Measurements from ENCODE around the gene STARD13.
"Not testable (repeated sequence)": the region's sequence is repeated elsewhere in the genome, so short reads cannot be mapped to it uniquely, and the experiment has no call there.

Gene STARD13

DNA sequence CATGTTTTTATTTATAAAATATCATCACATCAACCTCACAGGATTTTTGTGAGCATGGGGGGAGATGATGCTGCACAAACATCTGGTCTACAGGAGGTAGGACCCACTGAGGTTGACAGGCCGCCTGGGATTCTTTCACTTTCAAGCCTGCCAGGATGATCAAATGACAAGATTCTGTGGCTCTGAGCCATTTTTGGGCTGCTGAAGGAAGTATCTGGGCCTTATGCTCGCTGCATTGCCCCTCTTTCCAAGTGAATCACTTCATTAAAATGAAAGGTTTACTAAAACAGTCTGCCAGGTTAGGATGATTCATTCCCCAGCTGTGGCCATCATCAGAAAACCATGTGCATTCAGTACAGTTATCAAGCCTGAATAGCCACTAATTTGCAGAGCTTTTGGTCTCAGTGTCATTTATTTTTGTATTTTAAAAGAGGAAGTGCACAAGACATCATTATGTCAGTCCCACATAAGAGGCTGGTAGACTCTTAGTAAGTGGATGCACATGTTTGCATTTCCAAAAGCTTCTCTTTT, 34.4 kb downstream of the STARD13 start:
- DNase-seq = no peak

DNA sequence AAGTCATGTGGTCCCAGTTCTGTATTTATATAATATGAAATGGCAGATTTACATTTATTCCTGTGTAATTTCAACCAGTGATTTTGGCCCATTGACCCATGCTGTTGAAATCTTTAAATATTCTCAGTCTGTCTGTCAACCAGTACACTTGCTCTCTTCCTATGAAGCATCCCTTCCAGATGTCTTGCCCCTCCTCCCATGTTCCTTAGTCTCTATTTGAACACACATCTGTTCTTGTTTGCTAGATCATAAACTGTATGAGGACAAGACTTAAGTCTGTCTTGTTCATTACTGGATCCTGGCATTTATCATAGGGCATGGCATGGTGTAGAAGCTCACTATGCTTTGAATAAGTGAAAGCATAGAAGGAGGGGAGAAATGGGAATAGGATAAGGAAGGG, 34.9 kb downstream of the STARD13 start:
- no peak for DNase-seq

DNA sequence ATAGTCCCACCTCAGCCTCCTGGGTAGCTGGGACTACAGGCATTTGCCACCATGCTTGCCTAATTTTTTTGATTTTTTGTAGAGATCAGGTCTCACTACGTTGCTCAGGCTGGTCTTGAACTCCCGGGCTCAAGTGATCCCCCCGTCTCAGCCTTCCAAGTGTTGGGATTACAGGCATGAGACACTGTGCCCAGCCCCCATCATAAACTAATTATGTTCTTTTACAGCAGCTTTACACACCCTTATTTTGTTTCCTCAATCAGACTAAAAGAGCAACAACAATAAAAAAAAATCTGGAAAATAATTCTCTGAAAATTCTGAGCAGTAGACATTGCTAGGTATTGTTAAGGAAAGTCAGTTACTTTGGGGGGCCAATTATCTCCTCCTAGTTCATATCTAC, 35.7 kb downstream of the STARD13 start:
- no peak for DNase-seq

DNA sequence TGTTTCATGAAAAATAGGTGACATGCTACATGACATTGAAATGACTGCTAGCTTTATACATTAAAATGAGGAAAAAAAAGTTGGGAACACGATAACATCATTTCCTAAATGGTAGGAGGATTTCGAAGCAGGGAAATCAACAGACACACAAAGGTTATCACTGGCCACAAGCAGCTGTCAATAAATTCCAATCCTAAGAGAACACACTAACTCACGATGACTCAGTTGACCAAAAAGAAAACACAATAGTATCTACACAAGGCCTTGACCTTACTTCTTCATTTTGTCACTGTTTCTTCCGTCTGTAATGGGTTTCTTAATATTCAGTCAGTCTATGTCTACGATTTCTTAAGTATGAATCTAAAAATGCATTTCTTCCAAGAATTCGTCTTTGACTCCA, 36.5 kb downstream of the STARD13 start:
- DNase-seq = no peak

DNA sequence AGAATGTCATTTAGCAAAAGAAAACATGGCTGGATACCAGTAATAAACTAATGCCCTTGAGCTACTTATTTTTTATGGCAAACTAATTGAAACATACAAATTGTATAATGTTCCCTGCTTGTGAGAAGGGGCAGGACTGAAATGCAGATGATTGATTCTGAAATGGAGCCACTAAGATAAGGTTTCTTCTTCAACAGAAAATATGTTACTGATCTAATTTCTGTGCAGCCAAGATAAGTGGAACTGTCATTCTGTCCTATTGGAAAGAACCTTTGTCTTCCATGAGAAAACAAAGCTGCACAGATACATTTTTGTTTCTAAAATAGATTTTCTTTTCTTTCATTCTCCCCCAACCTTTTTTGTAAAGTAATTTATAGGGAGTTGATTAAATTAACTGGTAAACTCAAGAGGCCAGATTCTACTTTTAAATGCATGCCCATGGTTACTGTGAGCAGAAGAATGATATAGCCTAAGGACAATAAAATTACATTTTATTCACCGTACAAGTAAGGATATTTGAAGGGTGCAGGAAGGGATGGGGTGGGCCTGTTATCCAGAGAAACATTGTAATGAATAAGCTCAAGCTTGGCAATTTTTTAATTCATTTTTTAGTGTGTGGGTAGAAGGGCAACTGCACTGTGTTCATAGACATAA, 39.9 kb downstream of the STARD13 start:
- no peak for DNase-seq

DNA sequence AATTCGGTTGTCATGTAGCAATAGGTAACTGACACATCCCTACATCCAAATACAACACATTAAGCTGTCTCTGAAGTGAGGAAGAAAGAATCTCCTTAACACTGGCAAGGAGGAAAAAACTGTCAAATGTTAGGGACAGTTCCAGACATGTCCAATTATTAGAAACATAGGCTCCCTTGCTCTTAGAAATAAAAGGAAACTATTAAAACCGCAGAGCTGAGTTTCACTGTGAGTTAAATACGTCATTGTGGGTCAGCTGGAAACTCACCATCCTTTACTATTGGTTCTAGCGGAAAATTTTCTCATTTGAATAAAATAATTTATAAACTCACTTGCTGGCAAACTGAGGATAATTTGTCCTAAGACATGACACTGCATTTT, 40.7 kb downstream of the STARD13 start:
- DNase-seq = no peak

DNA sequence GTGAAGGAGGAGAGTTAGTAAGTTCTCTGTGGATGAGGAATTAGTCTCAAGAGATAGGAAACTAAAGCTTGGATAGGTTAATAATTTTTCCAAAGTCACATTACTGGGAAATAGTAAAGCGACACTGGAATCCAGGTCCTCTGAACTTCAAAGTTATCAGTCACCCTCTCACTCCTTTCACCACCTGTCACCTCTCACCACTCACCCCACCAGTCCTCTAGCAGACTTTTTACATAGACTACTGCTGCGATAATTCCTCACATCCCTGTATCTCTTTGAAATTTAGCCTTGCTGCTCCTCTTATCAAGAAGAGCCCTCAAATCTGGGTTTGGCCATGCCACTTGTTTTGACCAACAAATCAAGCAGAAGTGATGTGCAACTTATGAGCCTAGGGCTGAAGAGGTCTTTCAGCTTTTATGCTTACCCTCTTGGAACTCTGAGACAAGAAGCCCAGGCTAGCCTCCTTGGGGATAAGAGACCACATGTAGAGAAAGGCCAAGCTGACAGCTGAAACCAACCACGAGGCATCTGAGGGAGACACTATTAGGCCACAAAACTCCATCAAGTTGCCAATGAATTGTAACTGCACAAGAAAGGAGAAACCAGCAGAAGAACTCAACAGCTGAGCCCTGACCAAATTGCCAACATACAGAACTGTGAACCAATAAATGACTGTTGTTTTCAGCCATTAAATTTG, 41.2 kb downstream of the STARD13 start:
- DNase-seq = no peak

DNA sequence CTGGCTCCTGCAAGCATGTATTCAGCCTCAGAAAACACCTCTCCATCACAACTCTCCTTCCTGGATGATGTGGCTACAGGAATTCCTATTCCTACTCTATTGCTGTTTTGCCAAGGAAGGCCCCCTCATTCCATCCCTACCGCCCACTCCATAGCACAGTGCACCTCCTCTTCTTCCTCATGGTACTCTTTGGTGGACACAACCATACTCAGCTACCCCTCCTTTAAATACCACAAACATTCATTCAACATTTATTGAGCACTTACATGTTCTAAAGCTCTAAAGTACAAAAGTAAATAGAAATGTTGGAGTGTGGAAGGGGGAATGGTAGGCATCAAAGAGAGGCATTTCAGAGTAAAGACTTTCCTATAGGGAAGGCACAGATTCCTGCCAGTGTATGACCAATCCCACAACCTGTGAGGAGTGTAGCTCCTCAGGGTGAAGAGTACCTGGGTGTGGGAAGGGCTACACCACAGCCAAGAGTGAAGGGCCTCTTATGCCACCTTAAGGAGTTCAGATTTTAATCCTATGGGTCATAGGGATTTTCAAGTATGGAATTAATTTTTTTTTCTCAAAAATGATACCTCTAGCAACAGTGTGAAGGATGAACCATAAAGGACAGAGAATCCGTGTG, 42.5 kb downstream of the STARD13 start:
- no peak for DNase-seq

DNA sequence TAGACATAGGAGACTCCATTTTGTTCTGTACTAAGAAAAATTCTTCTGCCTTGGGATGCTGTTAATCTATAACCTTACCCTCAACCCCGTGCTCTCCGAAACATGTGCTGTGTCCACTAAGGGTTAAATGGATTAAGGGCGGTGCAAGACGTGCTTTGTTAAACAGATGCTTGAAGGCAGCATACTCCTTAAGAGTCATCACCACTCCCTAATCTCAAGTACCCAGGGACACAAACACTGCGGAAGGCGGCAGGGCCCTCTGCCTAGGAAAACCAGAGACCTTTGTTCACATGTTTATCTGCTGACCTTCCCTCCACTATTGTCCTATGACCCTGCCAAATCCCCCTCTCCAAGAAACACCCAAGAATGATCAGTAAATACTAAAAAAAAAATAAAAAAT, 43.2 kb downstream of the STARD13 start:
- not testable (repeated sequence) for DNase-seq

DNA sequence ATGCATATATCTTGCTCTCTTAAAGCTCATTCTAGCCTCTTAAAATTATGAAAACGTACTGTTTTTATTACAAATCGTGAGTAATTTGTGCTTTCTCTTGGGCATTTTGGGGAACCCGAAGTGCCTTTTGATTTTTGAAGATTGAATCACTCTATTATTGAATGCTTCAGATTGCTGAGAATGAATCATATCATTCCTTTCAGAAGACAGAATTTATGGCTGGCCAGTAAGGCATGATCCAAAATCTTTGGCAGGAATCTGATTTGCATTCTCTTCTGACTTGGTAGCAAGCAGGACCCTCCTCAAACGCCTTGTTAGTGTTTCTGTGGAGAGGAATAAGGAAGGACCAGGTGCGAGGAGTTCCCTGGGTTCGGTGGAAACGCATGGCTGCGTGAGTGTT, 49.5 kb downstream of the STARD13 start:
- no peak for DNase-seq

DNA sequence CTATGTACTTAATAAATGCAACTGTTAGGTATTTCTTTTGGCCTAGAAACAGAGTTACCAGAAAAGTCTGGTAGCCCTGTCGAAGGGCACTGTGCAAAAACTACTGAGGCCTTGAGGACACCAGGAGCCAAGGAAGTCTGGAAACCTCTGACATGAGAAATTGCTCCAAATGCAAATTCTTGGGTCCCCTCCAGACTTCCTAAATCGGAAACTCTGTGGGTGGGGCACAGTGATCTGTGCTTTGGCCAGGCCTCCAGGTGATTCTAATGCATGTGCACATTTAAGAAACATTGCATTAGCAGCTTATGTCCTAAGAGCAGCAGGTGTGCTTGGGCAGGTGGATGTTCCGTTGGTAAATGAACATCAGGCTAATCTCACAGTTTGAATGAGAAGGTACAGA, 50.0 kb downstream of the STARD13 start:
- no peak for DNase-seq

DNA sequence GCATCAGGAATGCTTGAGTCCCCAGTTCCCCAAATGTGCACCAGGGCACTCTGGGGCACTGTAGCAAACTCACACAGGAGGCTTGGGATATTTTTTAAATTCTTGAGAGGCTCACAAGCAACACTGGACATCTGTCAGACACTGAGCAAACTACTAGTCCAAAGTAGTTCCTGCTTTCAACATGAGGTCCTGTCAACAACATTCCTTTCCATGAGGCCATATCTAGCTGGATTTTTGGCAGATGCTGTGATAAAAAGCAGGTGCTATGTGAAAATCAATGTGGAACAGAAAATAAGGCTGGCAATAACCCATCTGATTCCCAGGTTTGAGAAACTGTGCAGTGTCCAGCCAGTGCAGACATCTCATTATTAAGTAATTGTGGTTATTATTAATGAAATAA, 50.5 kb downstream of the STARD13 start:
- DNase-seq = no peak

DNA sequence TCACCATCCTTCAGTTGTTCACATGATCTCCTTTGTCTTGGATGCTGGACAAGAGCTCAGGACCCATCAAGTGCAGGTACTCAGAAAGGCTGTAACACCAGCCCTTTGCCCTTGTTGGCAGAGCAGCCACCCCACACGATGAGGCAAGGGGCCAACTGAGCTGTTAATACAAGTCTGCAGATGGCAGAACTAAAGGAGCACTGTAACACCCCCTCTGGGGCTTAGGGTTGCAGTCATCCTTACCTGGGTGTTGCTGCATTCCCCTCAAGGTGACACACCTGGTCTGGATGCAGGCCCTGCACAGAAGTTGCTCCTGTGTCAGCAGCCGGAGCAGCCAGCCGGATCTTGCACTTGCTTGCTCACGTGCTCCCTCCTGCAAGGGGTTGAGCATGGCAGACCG, 52.0 kb downstream of the STARD13 start:
- no peak for DNase-seq

DNA sequence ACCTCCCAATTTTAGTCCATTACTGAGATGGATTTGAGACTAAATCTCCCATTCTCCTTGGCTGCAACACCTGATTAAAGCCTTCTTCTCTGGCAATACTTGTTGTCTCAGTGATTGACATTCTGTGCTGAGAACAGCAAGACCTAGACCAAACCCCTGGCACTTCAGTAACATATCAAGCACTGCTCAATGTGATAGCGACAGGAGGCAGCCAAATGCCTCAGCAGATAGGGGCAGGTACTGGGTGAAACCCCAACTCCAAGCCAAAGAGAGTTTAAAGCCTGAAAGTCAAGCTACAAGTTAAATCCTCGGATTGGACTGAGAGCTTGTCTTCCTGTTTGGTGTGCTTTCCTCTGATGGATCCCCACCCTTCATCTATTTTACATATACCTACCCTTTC, 52.7 kb downstream of the STARD13 start:
- DNase-seq = no peak

DNA sequence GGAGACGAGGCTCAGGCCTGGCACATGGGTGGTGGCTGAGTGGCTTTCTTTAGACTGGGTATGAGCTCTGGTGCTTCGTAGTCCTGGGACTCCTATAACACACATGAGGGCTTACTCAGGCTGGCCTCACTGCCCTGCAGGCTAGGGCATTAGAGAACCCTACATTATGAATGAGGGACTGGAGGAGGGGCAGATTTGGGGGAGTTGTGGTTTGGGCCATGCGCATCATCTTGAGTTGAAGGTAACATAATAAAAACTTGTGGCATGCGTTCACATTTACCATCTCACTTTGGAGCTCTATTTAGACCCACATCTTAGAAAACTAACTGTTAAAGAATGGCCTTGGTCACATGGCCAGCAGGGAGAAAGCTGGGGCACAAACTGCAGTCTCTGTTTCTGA, 54.2 kb downstream of the STARD13 start:
- no peak for DNase-seq

DNA sequence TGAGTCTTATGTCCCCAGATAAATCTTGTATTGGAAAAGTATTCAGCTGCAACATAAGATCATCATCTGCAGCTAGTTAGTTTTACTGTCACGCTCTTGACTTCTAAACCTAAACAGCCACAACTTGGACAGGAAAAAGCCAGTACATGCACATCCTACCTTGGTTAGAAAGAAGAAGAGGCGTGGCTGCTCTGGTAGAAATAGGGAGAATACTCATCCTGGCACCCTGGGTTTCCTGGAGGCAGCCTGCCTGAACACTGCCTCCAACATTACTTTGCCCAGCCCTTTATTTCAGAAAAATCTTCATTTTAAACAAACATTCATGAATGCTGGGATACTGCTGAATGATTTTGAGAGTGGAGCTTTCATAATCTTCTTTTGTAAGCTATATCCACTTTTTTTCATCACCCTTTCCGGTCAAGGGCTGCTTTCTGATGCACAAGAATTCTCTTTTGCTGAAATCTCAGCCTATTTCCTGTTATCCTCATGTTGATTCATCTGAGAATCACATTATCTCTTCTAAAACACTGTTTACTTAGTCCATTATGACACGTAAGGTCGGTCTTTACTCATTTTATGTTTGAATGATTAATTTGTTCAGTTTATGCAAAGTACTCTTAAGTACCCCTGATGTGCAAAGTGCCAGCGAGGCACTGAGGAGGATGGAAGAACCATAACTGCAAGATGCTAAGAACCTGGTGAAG, 55.2 kb downstream of the STARD13 start:
- no peak for DNase-seq

DNA sequence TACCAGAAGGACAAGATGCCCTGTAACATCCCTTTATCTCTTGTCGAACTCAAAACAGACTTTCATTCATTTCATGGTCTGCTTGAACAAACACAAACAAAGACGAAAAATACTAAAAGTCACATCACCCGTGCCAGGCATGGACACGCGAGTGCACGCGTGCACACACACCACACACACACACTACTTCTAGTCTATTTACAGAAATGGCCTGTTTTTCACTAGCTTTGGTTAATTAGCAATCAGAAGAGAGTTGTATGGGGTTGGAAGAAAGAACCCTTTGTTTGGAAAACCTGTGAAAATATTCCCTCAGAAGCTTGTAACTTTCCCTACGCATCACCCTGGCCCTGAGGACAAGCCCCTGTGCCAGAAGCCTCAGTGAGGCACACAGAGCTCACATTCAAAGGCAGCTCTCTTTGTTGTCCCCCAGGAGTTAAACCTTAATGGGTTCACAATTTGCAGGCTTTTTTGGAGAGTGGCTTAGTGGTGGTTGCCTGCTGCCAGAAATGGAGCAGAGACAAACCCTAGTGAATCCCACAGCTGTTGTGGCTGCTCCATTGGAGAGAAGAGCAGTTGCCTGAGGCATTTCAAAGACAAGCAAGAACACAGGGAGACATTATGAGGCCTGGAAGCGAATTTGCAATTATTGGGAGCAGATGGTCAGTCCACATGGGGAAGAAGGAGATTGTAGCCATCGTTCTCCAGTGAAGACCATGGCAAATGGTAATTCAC, 55.9 kb downstream of the STARD13 start:
- no peak for DNase-seq

DNA sequence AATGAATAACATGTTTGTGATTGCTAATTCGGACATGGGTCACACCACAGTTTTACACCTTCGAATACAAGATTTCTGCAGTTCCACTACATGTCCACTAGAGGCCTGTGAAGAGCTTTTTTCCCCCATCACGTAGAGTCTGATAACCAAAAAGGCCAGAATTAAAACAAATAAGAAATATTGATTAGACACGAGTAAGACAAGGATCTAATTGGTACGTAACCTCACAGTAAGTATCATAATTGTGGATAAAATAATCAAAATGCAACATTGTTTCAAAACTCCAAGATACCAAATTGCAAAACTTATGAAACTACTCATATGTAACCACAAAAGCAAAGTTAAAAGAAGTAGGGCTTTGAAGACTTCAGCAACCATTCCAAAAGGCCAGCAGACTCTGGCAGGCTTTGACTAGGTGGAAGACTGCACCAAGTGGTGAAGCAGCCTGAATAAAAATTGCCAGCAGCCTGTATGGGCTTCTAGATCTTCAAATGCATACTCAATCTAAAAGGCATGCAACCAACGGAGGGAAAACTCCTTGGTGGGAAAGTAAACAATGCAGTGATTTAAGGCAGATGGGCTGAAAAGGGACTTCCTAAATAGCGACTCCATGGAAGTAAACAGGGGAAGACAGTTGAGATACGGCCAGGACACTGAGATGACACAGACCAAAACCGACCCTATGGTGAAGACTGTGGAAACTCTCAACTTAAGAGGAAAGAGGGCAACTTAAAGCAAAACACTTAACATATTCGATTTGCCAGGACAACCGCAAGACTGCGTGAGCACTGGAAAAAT, 56.7 kb downstream of the STARD13 start:
- no peak for DNase-seq

DNA sequence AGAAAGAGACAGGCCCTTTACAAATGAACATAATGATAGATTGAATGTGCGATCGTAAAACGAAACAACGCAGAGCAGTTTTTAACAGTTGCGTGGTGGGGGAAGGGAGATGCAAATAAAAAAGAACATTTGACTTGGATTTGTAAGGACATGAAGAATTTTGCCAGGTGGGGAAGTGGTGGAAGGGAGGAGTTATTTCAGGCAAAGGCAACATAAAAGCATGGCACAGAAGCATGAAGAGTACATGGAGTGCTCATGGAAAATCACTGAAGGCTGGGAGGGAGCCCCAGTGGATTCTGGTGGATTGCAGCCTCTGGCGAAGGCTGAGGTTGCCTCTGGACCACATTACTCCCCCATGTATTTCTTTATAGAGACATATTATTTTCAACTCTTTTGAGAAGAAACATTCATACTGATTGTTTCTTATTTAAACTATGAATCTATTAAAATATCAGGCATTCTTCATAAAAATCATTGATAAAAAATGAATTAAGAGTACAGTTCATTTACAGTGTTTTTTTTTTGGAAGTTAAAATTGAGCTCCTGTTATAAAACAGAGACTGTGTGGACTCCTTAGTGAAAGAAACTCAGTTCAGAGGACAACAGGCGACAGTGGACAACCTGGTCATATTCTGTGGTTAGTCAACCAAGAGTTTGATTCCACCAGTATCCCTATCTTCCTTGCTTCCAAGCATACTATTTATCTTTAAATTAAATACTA, 57.5 kb downstream of the STARD13 start:
- no peak for DNase-seq

DNA sequence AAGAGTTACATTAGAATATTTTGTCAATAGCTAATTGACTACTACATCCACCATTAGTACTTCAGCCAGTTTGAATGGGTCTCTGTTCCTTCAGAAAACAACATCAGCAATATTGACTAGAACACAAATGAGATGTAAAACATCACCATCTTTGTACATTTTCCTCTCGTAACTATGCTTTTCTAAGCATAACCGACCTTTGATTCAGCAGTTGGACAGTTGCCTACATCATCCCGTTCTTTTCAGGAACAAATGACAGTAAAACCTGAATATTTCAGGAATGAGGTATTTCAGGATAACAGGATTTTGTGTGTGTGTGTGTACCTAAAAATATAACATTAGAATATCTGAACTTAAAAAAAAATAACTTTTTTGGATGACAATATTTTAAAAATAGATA, 60.9 kb downstream of the STARD13 start:
- no peak for DNase-seq

DNA sequence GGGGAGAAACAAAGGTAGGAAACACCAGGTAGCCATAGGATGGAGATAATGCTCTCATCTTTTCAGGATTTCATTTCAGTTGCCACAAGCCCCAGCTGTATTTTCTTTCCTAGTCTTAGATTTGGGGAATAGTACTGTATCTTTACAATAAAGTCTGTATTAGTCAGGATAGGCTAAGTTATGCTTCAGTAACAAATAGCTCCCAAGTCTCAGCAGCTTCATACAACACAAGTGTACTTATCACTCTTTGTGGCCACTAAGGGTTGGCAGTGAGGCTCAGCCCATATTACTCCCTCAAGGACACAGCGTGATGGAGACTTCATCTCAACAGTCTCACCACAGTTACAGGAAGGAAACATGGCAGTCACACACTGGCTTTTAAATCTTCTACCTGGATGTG, 61.4 kb downstream of the STARD13 start:
- DNase-seq = no peak
